Activated naive CD4-positive, alpha-beta T cell treated with anti-CD3 and anti-CD28 coated beads, Interleukin-2, amount 50 U/mL, for 24 hours (primary cell): ENCODE results near the gene CFAP99.
A peak's percentile ranks its signal among the peaks of the same experiment; 100 is the strongest.

ENCODE experiments used
- H3K27ac Mint-ChIP-seq: one replicate; pipeline ENCODE4 v1.8.0; 2021; ENCODE audit warnings: mild to moderate bottlenecking, mixed read lengths
- H3K27me3 Mint-ChIP-seq: one replicate; pipeline ENCODE4 v1.8.0; 2021; ENCODE audit warnings: mixed read lengths
- H3K36me3 Mint-ChIP-seq: one replicate; pipeline ENCODE4 v1.8.0; 2021; ENCODE audit warnings: mixed read lengths
- H3K4me1 Mint-ChIP-seq: one replicate; pipeline ENCODE4 v1.8.0; 2021; ENCODE audit warnings: mixed read lengths
- H3K4me3 Mint-ChIP-seq: one replicate; pipeline ENCODE4 v1.8.0; 2021; ENCODE audit warnings: mild to moderate bottlenecking, mixed read lengths
- H3K9me3 Mint-ChIP-seq: one replicate; pipeline ENCODE4 v1.8.0; 2021; ENCODE audit warnings: mixed read lengths

The CFAP99 gene

DNA sequence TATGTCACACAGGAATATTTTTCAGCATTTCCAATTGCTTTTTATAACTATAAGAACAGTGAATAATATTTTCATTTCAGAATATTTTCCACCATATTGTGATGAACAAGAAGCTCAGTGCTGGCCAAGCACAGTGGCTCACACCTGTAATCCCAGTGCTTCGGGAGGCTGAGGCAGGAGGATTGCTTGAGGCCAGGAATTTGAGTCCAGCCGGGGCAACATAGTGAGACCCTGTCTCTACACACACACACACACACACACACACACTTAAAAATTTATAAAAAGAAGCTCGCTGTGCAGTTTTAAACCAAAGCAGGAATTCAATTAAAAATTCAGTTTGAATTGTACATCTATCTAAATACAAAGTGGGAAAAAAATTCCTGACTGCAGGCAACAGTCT lies 3.5 kb upstream of the CFAP99 start:
- Mint-ChIP-seq H3K36me3 (no peaks in the 10 kb centered on the region), H3K27ac (no peak overlapping the region), H3K4me3 (peak overlapping the region; percentile 59), H3K27me3 (peaks cover 7% of the 10 kb centered on the region), H3K4me1 (peaks cover 66% of the 10 kb centered on the region), H3K9me3 (no peaks in the 10 kb centered on the region)

DNA sequence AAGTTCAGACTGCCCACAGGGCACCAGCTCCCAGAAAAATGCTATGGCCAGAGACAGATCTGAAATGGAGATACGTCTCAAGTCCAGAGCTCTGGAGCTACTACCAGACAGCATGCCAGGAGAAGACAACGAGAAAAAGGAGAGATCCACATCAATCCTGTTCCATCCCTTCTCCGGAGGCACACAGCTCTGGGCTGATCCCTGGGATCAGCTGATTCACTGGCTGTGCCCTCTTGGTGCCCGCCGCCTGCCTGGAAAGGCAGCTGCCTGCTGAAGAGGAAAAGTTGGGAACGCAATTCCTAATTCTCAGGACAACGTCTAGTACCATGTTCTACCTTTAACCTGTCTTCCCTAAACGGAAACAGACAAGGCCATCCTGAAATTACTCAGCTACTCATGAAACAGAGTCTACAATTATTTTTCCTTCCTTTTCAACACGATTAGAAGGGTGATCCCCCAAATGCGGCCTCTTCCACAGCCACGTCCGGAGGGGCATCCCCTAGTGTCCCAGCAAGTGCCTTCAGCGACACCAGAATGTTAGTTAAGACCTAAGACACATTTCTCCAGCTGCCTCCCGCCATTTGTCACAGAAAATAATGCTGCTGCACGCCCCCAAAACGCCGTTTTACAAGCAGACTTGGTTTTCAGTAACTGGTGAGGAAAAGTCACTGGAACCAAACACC lies 2.7 kb upstream of the CFAP99 start:
- Mint-ChIP-seq H3K9me3 (no peaks in the 10 kb centered on the region), H3K4me1 (peaks cover 62% of the 10 kb centered on the region), H3K27me3 (peaks cover 11% of the 10 kb centered on the region), H3K36me3 (no peaks in the 10 kb centered on the region), H3K27ac (peak overlapping the region; percentile 62), H3K4me3 (peak overlapping the region; percentile 75)

DNA sequence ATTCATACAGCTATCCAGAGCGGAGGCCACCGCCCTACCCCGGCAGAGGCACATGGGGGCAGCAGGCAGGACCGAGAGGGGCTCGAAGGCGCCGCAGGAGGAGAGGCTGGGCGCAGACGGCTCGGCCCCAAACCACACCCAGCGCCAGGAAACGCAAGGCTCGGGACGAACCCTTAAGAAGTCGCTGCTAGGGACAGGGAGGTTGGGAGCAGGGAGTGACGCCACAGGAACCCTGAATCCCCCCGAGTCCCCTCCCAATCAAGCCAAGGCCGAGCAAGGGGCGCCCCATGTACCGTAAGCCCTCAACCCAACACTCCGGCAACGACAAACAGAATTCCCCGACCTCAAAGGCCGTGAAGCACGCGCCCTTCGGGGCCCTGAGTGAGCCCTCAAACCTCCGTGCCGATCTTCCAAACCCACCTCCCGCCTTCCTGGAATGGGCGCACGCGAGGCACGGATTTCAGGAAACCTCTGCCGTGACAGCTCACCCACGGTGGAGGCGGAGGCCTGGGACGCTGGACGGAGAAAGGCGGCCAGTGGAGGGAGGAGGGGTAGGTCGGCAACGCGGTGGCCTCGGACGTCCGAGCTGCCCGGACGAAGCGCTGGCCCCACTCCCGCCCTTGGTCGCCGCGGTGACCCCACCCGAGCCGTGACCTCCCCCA lies 2.1 kb upstream of the CFAP99 start:
- H3K9me3 Mint-ChIP-seq: no peaks in the 10 kb centered on the region
- no peaks in the 10 kb centered on the region for H3K36me3 Mint-ChIP-seq
- peaks cover 11% of the 10 kb centered on the region for H3K27me3 Mint-ChIP-seq
- H3K27ac Mint-ChIP-seq: peak overlapping the region; percentile 62
- peak overlapping the region; percentile 75 for H3K4me3 Mint-ChIP-seq
- peaks cover 55% of the 10 kb centered on the region for H3K4me1 Mint-ChIP-seq

DNA sequence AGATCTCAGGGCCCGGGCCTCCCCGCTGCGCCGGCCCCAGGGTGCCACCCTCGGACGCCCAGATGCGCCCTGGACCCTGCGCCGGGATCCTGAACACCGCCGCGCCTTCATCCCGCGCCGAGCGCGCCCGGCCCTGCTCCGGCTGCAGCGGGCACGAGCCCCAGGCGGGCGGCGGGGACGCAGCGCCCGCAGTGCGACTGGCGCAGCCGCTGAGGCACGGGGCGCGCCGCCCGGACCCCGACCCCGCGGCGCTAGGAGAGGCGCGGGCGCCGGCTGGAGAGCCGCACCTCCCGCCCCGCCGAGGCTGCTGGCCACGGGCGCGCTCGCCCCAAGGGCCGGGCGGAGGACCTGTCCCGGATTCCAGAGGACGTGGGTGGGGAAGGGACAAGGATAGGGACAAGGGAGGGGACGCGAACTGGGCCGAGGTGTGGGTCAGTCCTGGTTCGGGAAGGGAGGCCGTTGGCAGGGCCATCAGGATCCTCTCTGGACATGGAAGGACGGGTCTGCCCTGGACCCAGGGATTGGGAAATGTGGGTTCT lies 1.5 kb upstream of the CFAP99 start:
- Mint-ChIP-seq H3K27me3 (peaks cover 12% of the 10 kb centered on the region), H3K4me1 (peaks cover 49% of the 10 kb centered on the region)

DNA sequence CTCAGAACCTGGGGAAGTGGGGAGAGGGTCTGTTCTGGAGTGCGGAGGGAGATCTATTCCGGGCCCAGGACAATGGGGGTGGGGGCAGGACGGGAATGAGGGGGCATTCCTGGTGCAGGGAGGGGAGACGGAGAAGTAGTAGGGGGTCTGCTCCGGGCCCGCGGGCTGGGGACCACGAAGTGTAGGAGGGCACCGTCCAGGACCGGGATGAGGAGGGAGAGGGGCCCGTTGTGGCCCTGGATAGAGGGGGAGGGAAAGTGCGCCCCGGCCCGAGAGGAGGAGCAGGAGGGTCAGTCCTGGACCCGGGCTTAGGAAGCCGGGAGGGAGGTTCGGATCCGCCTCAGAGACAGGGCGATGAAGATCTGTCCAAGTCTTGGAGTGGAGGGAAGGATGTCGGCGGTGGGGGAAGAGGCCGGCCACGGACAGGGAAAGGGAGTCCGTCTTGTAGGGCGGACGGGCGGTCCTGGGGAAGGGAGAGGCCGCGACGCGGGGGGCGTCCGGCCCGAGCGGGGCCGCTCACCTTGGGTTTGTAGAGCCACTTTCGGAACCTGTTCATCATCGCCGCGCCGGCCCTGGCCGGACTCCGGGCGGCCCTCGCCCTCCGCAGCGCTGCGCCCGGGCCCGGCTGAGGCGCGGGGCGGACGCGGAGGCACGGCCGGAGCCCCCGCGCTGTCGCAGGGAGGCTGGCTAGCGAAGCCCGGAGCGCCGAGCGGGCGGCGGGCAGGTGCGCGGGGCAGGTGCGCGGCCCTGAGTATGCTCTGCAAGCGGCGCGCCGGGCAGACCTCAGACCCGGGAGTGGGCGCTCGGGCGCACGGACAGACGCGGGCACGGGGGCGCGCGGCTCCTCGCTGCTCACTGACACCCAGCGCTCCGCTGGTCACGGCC lies 748 bp upstream of the CFAP99 start, which contains the start of gene ZFYVE28:
Gene ZFYVE28 (minus strand): TSS at position 881 of the 885 bp plus-strand sequence. CDS start 322 bp downstream, at position 559.
- no peaks in the 10 kb centered on the region for H3K36me3 Mint-ChIP-seq
- H3K27me3 Mint-ChIP-seq: peaks cover 12% of the 10 kb centered on the region
- no peaks in the 10 kb centered on the region for H3K9me3 Mint-ChIP-seq
- H3K4me3 Mint-ChIP-seq: peak within 1 kb of the TSS; percentile 98
- H3K27ac Mint-ChIP-seq: peak within 1 kb of the TSS; percentile 83
- peaks cover 42% of the 10 kb centered on the region for H3K4me1 Mint-ChIP-seq

More for the DNA sequence above, 1.5 kb upstream of the CFAP99 start:
- H3K4me3 Mint-ChIP-seq: peak overlapping the region; percentile 88
- H3K9me3 Mint-ChIP-seq: no peaks in the 10 kb centered on the region
- no peaks in the 10 kb centered on the region for H3K36me3 Mint-ChIP-seq
- H3K27ac Mint-ChIP-seq: no peak overlapping the region

DNA sequence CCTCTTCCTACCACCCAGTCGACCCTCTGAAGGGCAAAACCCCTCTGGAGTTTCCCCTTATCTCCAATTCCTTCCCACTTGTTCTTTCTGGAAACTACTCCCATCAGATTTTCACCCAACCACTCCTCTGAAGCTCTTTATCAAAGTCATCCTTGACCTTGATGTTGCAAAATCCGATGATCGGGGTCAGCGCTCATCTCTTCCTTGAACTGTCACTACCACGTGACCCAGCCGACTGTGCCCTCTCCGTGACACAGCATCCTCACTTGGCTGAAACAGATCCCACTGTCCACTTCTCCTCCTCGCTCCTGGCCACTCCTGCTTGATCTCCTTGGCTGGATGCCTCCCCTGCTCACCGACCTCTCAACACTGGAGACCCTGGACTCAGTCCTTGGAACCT lies 1.1 kb downstream of the CFAP99 start:
- H3K4me1 Mint-ChIP-seq: peaks cover 24% of the 10 kb centered on the region
- peak overlapping the region; percentile 98 for H3K4me3 Mint-ChIP-seq
- no peaks in the 10 kb centered on the region for H3K9me3 Mint-ChIP-seq
- H3K27ac Mint-ChIP-seq: peak overlapping the region; percentile 38
- no peaks in the 10 kb centered on the region for H3K36me3 Mint-ChIP-seq
- H3K27me3 Mint-ChIP-seq: peaks cover 12% of the 10 kb centered on the region

DNA sequence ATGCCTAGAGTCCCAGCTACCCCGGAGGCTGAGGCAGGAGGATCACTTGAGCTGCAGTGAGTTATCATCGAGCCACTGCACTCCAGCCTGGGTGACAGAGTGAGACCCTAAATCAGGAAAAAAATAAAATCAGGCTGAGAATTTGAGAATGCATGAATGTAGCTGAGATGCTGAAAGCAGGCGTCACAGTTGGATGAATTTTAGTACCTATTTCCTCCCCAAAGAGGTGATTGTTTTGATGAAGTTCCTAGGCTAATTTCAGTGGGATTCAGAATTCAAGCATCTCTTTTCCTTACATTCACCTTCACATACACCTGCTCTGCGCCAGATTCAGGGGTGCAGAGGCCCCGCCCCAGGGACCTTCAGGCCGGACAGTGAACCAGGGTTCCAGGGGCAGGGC lies 3.2 kb downstream of the CFAP99 start:
- no peak overlapping the region for H3K4me3 Mint-ChIP-seq
- H3K27me3 Mint-ChIP-seq: peaks cover 9% of the 10 kb centered on the region
- peaks cover 14% of the 10 kb centered on the region for H3K4me1 Mint-ChIP-seq
- no peaks in the 10 kb centered on the region for H3K36me3 Mint-ChIP-seq
- peak overlapping the region; percentile 8 for H3K27ac Mint-ChIP-seq
- no peaks in the 10 kb centered on the region for H3K9me3 Mint-ChIP-seq

DNA sequence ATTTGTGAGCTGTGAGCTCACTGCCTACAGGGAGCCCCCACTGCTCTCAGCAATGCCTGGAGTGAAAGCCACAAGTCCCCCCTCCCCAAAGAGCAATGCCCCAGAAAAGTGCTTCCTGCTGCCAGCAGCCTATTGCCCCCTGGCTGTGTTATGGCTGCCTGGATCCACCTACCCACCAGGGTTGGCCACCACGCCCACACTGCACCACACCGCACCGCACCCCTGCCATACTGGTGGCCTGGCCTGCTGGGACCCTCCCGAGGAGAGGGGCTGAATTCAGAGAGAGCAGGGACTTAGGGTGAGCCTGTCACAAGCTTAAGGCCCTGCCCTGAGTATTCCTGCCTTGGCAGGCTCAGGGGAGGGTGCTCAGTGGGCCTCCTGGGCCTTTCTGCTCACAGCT lies 4.3 kb downstream of the CFAP99 start:
- Mint-ChIP-seq H3K36me3 (no peaks in the 10 kb centered on the region), H3K9me3 (no peaks in the 10 kb centered on the region), H3K27me3 (peaks cover 9% of the 10 kb centered on the region), H3K4me1 (peaks cover 14% of the 10 kb centered on the region), H3K4me3 (no peak overlapping the region), H3K27ac (no peak overlapping the region)

DNA sequence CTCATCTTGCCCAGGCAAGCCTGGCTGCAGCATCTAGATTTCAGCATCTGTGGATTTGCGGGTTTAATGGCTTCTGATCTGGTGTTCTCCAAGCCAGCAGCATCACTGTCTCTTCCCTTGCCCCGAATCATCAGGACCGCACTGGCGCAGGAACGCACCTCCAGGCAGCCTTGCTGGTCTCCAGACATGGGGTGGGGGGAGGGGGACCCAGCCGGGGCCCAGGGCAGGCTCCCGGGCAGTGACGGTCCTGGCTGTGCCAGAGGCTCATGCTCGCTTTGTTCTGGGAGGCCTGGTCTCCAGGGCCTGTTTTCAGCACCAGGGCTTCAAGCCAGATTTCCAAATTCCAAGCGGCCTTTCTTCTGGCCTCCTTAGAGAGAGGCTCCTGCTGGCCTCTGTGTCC lies 4.9 kb downstream of the CFAP99 start:
- Mint-ChIP-seq H3K27ac (no peak overlapping the region), H3K4me1 (peaks cover 14% of the 10 kb centered on the region), H3K36me3 (no peaks in the 10 kb centered on the region), H3K9me3 (no peaks in the 10 kb centered on the region), H3K4me3 (no peak overlapping the region), H3K27me3 (peaks cover 9% of the 10 kb centered on the region)

DNA sequence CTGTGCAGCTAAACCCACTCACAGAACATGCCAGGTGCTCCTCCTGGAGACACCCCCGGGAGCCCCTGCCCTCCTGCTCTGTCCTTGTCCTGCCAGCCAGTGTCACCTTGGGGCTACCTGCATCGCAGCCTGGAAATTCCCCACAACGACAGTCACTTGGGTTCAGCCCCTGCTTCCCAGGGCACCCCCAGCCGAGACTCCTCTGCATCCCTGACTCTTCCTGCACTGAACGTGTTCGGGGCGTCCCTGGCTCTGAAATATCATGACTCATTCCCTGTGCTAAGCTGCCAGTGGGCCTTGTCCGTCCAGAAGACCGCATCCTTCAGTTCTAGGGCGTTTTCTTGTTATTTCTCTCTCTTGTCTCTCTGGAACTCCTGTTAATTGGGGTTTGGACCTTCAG lies 5.8 kb downstream of the CFAP99 start:
- Mint-ChIP-seq H3K9me3 (no peaks in the 10 kb centered on the region), H3K27me3 (peaks cover 9% of the 10 kb centered on the region), H3K36me3 (no peaks in the 10 kb centered on the region), H3K4me1 (peaks cover 8% of the 10 kb centered on the region), H3K4me3 (no peak overlapping the region), H3K27ac (no peak overlapping the region)

DNA sequence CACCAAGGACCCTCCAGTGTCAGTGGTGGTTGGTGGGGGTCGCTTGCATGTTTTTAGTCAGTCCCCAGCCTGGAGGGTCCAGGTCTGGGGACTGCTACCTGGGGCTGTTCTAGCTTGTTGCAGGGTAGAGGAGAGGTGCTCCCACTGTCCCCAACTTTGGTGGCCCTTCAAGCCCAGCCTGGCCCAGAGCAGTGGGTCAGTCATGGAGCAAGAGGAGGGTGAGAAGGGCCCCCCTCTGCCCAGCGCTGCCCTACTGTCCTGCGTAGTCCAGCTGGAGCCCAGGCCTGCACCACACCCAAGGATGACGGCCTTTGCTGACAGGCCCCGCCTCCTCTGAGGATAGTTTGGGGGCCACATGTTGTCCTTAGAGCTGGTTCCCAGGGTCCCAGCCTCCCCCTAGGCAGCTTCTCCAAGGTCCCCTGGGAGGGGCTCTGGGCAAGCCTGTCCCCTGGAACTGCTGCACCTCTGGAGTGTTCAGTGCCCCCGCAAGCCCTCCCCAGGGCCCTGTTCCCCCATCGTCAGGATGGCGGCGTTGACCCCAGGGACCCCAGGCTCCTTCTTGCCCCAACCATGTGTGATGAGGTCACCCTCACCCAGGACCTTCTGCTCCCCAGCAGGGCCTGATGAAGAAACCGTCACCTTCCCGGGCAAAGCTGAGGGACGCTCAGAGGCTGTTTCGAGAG lies 6.8 kb downstream of the CFAP99 start:
- Mint-ChIP-seq H3K9me3 (no peaks in the 10 kb centered on the region), H3K36me3 (no peaks in the 10 kb centered on the region), H3K27me3 (peaks cover 4% of the 10 kb centered on the region), H3K27ac (no peak overlapping the region), H3K4me3 (no peak overlapping the region), H3K4me1 (no peaks in the 10 kb centered on the region)

DNA sequence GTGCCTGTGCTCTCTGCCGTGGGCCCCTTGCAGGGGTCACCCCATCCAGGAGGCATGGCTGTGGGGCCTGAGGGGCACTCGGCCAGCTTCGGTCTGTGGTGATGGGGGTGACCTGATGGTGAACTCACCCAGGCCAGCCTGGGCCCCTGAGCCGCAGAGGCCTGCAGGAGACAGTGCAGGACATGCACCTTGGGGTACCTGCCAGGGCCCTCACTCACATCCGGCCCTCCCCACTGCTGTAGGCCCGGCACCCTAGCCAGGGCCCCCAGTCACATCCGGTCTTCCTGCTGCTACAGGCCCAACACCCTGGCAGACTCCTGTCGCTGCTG lies 7.3 kb downstream of the CFAP99 start:
- no peaks in the 10 kb centered on the region for H3K36me3 Mint-ChIP-seq
- H3K9me3 Mint-ChIP-seq: no peaks in the 10 kb centered on the region
- H3K27me3 Mint-ChIP-seq: peaks cover 1% of the 10 kb centered on the region
- H3K4me1 Mint-ChIP-seq: no peaks in the 10 kb centered on the region
- no peak overlapping the region for H3K27ac Mint-ChIP-seq
- H3K4me3 Mint-ChIP-seq: no peak overlapping the region

DNA sequence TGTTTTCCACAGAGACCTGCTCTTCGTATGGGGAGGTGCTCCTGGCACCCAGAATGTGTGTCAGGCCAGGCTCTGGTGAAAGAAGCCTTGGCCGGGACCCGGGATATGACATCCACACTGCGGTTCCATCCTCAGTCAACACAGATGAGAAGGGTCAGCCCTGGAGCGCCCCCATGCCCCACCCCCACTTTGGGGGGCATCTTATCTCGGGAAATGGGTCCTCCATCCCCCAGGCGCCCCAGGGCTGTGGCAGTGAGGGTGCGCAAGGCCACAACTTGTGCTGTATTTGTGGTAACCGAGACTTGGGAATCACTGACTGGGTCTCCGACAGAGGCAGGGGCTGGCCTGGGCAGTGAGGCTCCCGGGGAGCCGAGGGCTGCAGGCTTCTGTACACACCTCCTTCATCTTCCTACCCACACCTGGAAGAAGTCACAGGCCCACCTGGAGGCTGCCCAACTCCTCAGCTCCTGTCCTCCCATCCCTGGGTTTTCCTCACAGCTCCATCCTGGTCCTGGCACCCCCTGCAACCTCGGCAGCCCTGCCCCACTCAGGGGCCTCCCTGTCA lies 8.0 kb downstream of the CFAP99 start:
- Mint-ChIP-seq H3K4me3 (no peak overlapping the region), H3K36me3 (no peaks in the 10 kb centered on the region), H3K9me3 (no peaks in the 10 kb centered on the region), H3K27me3 (peaks cover 1% of the 10 kb centered on the region), H3K27ac (no peak overlapping the region), H3K4me1 (no peaks in the 10 kb centered on the region)

DNA sequence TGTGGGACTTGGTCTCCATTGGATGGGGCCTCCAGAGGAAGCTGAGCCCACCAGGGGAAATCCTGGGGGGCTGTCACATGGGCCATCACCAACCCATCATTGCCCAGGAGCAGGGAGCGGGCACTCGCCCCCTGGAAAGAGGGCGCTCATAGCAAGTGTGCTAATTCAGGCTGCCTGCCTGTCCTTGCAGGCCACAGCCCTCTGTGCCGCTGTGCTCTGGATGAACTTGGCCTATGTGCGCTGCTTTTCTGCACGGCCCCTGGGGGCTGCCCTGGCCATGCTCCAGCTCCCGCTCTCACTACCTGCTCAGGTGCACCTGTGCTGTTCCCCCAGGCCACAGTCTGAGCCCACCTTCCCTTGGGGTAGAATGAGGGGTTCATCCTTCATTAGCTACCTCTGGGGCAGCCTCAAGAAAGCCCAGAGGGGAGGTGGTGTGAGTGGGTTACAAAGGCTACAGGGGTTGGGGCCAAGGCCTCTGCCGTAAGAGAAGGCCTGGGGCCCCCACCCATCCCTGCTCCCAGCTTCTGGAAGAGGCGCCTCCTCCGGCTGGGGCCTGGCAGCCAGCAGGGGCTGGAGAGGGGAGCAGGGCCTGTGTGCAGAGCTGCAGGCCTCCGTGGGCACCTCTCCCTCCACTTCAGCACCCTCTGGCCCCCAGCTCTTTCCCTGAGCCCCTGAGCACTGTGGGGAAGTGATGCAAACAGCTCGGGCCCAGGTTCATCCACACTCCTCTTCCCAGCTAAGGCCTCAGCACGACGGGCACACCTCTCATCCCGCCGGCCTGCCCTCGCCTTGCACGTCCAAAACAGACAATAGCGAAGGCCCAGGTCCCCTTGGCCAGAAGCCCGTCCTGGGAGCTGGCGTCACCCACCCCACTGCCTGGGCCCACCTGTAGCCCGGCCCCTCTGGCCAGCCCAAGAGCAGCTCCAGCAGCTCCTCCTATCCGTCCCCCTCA lies 8.9 kb downstream of the CFAP99 start:
- no peaks in the 10 kb centered on the region for H3K9me3 Mint-ChIP-seq
- H3K4me1 Mint-ChIP-seq: no peaks in the 10 kb centered on the region
- H3K27ac Mint-ChIP-seq: no peak overlapping the region

More for the DNA sequence above, 8.9 kb downstream of the CFAP99 start:
- Mint-ChIP-seq H3K27me3 (no peaks in the 10 kb centered on the region), H3K36me3 (no peaks in the 10 kb centered on the region), H3K4me3 (no peak overlapping the region)
